Measurements from ENCODE around the gene ZNF90. TPM values are rescaled to one million over a fixed set of nuclear protein-coding genes. Genes with fewer than 3 reads are reported as not detected.
A peak's percentile ranks its signal among the peaks of the same experiment; 100 is the strongest.

The ZNF90 gene
- total and polyA plus RNA-seq, 2 experiments from 2014 or later = 102 to 122 TPM

GRCh38 chr19:20066861-20067260 is 10.9 kb upstream of the ZNF90 start:
- H3K27me3 Mint-ChIP-seq (ENCODE audit: insufficient read depth, low read depth, poor library complexity) = peaks cover 12% of the 10 kb centered on the region
- Histone ChIP-seq H2AFZ (no peak overlapping the region), H3K27me3 (ENCODE audit: insufficient read depth) (no peaks in the 10 kb centered on the region), H3K36me3 (ENCODE audit: insufficient read depth) (no peaks in the 10 kb centered on the region; the same call in 1 of the 2 replicates), H3F3A (replicated peaks; ENCODE audit: low read depth) (0 out of 2 replicates have a peak, but pooled peaks cover 5% of the 10 kb centered on the region), H3K79me2 (replicated peaks; ENCODE audit: insufficient read depth) (no peaks in the 10 kb centered on the region), H4K20me1 (replicated peaks; ENCODE audit: insufficient read depth) (no peaks in the 10 kb centered on the region), H3K27ac (ENCODE audit: low read depth) (peak overlapping the region; percentile 94; the same call in 1 of the 2 replicates), H3K4me1 (ENCODE audit: insufficient read depth) (peaks cover 42% of the 10 kb centered on the region), H3K4me2 (peak overlapping the region; percentile 62), H3K4me3 (peak overlapping the region; percentile 23; the same call in 1 of the 2 replicates), H3K9me2 (ENCODE audit: insufficient read depth) (peaks cover 7% of the 10 kb centered on the region; the same call in 1 of the 2 replicates)
- ATAC-seq (no peak), DNase-seq (ENCODE audit: low spot score) (no peak)
- no peak overlapping the region for H3K4me3 Mint-ChIP-seq
- H3K36me3 Mint-ChIP-seq (ENCODE audit: low read depth) = peaks cover 28% of the 10 kb centered on the region
- H3K27ac Mint-ChIP-seq = no peak overlapping the region
- peaks cover 37% of the 10 kb centered on the region for H3K4me1 Mint-ChIP-seq
- TF ChIP-seq JUNB (IDR thresholded peaks at IDR 0.05; ENCODE audit: unreplicated experiment) = no peak
- TF ChIP-seq CREB1 (CRISPR knock-in tag; IDR thresholded peaks at IDR 0.05; ENCODE audit: low read depth) = no peak
- no peak for TF ChIP-seq EZH2phosphoT487 (IDR thresholded peaks at IDR 0.05; ENCODE audit: unreplicated experiment)
- no peak for TF ChIP-seq REST (IDR thresholded peaks at IDR 0.05; ENCODE audit: unreplicated experiment)
- TF ChIP-seq ETS1 (IDR thresholded peaks at IDR 0.05) = no peak
- TF ChIP-seq ZNF114 (CRISPR knock-in tag; IDR thresholded peaks at IDR 0.05) = no peak
- no peak for TF ChIP-seq POLR2AphosphoS5 (IDR thresholded peaks at IDR 0.05; ENCODE audit: low read depth)
- no peak for TF ChIP-seq CTCF (conservative IDR thresholded peaks at IDR 0.05; ENCODE audit: low read depth in 2 of 2)
- TF ChIP-seq EZH2 (IDR thresholded peaks at IDR 0.05; ENCODE audit: low read depth, unreplicated experiment) = no peak
- no peak for TF ChIP-seq STAT1 (IDR thresholded peaks at IDR 0.05; ENCODE audit: unreplicated experiment)
- no peak for TF ChIP-seq NANOG (IDR thresholded peaks at IDR 0.05; ENCODE audit: borderline replicate concordance)
- H3K9me3 Mint-ChIP-seq = peaks cover 32% of the 10 kb centered on the region

Measured in GM23338 (cell line).